Measurements from ENCODE around the gene DUOX1. TPM values are rescaled to one million over a fixed set of nuclear protein-coding genes. Genes with fewer than 3 reads are reported as not detected.
A peak's percentile ranks its signal among the peaks of the same experiment; 100 is the strongest.

Gene DUOX1
- total and polyA plus RNA-seq, 11 donors: 0.11 to 1.6 (median 0.52) TPM

DNA sequence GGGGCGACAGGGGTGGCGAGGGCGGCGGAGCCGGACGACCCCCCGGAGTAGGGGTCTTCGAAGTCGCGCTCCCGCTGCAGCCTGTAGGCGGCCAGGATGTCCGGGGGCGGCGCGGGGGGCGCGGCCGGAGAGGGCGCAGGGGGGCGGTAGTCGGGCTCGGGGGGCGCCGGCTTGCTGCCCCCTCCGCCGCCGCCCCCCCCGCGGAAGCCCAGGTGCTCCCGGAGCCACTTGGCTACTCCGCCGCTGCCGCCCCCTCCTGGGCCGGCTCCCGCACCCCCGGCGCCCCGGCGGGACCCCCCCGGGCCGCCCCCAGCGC lies 57.7 kb downstream of the DUOX1 start:
- Histone ChIP-seq H3K27ac (peak overlapping the region; percentile 17 to 93 (median 64)), H3K9me3 (no peaks in the 10 kb centered on the region), H3K4me3 (peak overlapping the region; percentile 55 to 87 (median 72)), H3K4me1 (peaks cover 0 to 32% (median 9%) of the 10 kb centered on the region in 12 donors), H3K36me3 (no peaks in the 10 kb centered on the region), H3K27me3 (peaks cover 0 to 10% (median 0%) of the 10 kb centered on the region in 9 donors)
- intact Hi-C loops (cut with DNase I): no loop called here
- DNase-seq (no peak), ATAC-seq (no peak)
- 0 to 2% (median 1%) methylated on average over 2 to 43 of the region's 43 CpGs; no CpG with 5 or more reads in 1 of the 4 donors for WGBS, 4 donors
- no peak for TF ChIP-seq CTCF (IDR thresholded peaks at IDR 0.05)
- TF ChIP-seq POLR2A (IDR thresholded peaks at IDR 0.05): no peak

DNA sequence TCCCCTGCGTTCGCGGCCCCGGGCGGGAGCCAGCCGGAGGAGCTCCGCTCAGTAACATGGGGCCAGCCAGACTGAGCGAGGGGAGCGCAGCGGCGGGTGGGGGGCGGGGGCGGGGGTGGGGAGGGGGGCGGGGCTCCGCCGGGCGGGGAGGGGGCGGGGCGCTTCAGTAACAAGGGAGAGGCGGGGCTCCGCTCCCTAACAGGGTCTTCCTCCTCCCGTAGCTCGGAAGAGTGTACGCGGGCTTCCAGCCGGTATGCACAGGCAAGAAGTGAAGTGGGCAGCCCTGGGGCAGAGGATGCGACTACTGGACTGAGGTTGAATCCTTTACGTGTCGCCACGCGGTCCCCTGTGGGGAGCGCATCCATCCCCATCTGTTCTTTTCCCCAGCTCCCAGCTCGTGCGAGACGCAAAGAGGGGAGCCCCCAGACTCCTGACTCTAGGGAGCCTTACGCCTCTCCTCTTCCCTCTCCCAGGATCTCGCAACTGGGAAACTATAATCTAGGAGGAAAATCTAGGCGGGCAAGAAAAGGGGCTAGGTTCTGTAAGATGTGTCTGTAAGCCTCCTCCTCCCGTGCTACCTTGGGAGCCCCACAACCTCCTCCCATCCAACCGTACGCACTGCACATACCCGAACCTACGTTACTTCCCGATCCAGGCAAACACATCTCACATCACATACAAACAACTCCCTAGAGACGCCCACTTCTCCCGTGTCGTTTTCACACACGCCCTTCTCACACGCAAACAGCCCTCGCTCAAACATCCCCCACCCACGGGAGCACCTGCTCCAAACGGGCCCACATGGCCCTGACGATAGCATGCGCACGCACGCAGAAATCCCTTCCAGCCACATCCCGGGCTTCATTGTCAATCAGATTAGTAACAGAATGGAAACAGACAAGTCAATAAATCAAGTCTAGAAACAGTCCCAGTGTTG lies 58.4 kb downstream of the DUOX1 start, which contains the start of gene SHF:
Gene SHF, minus strand, starts transcription at position 73 of the 937 bp plus-strand sequence. Its CDS starts 15 bp downstream, at position 58.
- TF ChIP-seq CTCF (IDR thresholded peaks at IDR 0.05) (no peak), POLR2A (IDR thresholded peaks at IDR 0.05) (peak in 1 of 2 donors; percentile 23)
- Histone ChIP-seq H3K4me1 (peaks cover 0 to 32% (median 9%) of the 10 kb centered on the region in 12 donors), H3K4me3 (peak within 1 kb of the TSS; percentile 55 to 87 (median 72)), H3K27me3 (peaks cover 0 to 10% (median 0%) of the 10 kb centered on the region in 9 donors), H3K27ac (peak within 1 kb of the TSS; percentile 17 to 93 (median 66)), H3K9me3 (no peaks in the 10 kb centered on the region), H3K36me3 (no peaks in the 10 kb centered on the region)
- DNase-seq (peak in 4 of 5 donors; percentile 61 to 79 (median 68)), ATAC-seq (peak; percentile 62 to 83 (median 75))
- 0 to 1% (median 0%) methylated on average over 37 to 55 of the region's 57 CpGs for WGBS, 4 donors
- intact Hi-C loops (cut with DNase I): no loop called here

GRCh38 chr15:45197512-45197911 lies 67.7 kb downstream of the DUOX1 start:
- peak overlapping the region in 8 of 12 donors; percentile 56 to 85 (median 76) for H3K4me3 ChIP-seq
- intact Hi-C loops (cut with DNase I): loop anchor here in 1 of 10 donors (5.0 kb wide), 1 partner anchor 390 kb away; the partner anchor contains the start of gene BLOC1S6
- 90 to 95% (median 94%) methylated on average over 3 of the region's 3 CpGs for WGBS, 4 donors
- H3K27me3 ChIP-seq: no peaks in the 10 kb centered on the region
- no peaks in the 10 kb centered on the region for H3K9me3 ChIP-seq
- DNase-seq: no peak
- peak overlapping the region in 1 of 12 donors; percentile 99 for H3K27ac ChIP-seq
- H3K4me1 ChIP-seq: peaks cover 0 to 33% (median 5%) of the 10 kb centered on the region in 12 donors
- ATAC-seq: no peak
- H3K36me3 ChIP-seq: no peaks in the 10 kb centered on the region
- no peak for TF ChIP-seq POLR2A (IDR thresholded peaks at IDR 0.05)
- TF ChIP-seq CTCF (IDR thresholded peaks at IDR 0.05): no peak
